Stimulated activated CD8-positive, alpha-beta memory T cell treated with anti-CD3 and anti-CD28 coated beads, Interleukin-4, amount 100 ng/mL, for 4 hours (primary cell): ENCODE data around the gene GAD1.

Experiments used
- DNase-seq, 2 donors: peaks; one replicate each; pipeline ENCODE4 v3.0.0-alpha.2; 2020; ENCODE audit warnings: low read depth in 2 of 2, low spot score in 1 of 2

The GAD1 gene

DNA sequence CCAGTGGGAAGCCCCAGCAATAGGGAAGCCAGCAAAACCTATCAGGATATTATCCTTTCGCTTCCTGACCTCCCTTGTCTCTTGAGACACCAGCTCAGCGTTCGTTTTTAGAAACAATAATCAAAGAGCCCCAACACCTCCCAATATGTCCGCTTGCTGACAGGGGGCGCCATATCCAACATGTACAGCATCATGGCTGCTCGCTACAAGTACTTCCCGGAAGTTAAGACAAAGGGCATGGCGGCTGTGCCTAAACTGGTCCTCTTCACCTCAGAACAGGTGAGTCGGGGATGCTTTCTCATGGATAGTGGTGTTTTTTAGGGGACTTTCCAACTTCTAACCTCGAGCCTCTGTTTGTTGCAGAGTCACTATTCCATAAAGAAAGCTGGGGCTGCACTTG lies 28.7 kb downstream of the GAD1 start:
- no peak for DNase-seq

DNA sequence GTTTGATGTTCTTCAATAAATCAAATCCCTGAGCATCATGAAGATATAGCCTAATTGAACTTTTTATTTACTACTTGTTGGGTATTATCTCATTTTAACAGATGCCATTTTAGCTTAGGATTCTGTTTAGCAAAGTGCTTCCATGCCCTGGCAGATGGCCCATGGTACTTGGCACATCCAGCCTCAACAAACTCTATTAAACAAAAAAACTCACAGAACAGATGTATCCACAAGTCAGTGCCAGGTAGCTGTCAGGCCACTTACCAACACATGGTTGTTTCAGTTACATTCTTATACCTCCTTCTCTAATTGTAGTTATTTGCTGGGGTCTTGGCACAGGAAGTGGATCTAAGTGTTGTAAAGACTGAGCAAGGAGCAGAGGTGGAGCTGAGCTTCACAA lies 29.6 kb downstream of the GAD1 start:
- DNase-seq, result no peak

DNA sequence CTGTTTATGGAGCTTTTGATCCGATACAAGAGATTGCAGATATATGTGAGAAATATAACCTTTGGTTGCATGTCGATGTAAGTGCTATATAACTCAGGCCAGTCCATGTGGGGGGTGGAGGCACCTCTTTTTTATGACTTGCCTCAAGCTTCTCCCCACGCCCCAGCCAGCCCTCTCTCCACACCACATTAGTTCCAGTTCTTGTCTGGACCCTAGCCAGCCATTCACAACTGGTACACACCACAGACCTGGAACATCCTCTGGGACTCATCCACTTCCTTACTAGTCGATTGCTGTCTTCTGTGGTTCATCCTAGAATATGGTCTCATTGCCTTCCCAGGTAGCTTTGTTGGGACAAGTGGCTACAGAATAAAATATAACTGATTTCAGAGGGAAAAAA lies 31.0 kb downstream of the GAD1 start:
- DNase-seq, result no peak

DNA sequence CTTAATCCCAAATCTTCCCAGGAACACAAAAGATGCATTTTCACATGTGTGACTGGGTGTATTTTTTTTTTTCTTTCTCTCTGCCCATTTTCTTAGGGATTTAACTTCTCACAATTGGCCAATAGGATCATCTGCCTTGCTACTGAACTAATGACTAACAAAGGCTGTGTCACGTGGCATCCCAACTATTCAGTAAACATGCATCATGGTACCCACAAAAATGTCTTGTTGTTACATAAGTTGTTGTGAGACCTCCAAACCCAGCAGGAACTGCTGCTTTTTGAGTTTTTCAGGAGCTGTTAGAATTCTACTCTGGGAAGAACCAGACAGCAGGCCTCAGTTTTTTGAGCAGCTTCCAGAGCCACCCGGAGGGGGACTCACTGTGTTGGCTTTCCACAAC lies 31.9 kb downstream of the GAD1 start:
- DNase-seq, result no peak

DNA sequence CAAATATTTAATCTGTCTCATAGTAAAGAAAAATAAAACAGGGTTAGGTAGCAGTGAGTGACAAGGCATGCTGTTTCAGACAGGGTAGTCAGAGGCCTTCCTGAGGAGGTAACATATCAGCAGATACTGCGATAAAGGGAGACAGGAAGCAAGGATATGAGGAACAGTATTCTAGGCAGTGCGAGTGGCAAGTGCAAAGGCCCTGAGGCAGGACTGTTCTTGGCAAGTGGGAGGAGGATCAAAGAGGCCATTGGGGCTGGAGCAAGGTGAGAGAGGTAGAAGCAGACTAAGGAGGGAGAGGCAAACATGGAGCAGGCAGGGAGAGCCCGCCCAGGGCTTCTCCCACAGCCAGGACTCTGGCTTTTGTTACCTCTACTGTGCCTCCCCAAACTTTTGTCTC lies 33.6 kb downstream of the GAD1 start:
- DNase-seq, result no peak

DNA sequence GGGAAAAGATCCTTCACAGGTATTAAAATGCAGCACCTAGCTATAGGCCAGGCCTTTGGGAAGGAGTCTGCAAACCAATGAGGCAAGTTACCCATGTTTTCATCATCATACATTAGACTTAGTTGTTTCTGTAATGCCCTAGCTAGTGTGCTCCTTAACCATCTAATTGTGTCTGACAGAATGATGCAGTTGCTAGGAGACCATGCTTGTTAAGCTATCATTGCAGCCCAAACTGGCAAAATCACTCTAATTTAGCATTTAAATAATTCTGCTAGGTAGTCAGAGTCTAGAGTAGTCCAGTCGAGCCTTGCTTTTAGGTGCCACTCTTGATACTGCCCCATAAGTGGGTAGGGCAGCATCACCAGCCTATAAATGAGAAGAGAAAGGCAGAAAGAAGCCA lies 34.9 kb downstream of the GAD1 start:
- DNase-seq, result no peak

DNA sequence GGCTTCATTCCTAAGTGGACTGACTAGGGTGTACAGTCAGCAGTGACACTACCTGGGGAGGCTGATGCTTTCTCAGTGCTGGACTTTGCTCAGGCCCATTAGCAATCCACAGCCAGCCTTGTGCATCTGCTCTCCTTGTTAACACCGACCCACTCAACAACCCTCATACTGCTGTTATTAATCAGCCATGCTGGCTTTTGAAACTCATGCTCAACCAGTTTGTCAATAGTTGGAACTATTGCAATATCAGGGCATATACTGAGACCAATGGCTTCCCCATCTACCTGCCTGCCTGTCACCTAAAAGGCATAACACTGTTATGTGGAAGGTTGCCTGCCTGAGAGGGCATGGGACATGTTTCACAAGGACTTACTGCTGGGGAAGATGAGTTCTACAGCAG lies 39.4 kb downstream of the GAD1 start:
- DNase-seq, result no peak

DNA sequence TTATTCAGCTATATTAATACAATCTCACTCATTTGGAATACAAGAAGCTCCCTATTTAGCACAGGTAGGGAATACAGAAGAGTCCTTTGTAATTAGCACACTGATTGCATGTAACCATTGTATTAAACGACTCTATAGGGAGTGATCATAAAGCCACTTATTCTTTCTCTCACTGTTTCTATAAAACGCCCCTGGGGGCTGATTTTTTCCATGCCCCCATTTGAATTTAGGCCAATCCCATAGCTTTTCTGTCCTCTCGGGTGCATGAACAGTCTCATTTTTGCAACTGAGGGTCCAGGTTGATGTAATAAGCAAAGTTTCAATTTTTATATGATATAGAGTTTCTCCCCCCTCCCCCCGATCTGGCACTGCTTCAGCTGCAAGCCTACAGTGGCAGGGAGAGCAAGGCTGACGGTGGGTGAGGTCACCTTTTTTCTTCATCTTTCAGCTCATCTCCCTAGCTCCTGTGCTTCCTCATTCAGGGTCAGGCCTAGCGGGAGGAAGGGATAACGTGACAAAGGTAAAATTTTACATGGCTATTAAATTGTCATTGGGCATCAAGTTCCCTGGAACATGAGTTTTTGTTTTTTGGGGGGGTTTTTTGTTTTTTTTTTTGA lies 45.7 kb downstream of the GAD1 start:
- DNase-seq, result no peak

DNA sequence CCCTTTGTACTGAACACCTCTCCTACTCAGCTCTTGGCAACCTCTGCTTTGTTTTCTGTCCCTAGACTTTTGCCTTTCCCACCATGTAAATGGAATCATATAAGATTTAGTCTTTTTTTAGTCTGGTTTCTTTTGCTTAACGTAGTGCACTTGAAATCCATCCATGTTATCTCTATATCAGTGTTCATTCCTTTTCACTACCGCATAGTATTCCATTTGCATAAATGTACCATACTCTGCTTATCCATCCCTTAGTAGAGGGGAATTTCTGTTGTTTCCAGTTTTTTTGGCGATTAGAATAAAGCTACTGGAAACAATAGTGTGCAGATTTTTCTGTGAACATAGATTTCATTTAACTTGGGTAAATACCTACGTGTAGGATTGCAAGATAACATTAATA lies 46.4 kb downstream of the GAD1 start:
- DNase-seq, result no peak

DNA sequence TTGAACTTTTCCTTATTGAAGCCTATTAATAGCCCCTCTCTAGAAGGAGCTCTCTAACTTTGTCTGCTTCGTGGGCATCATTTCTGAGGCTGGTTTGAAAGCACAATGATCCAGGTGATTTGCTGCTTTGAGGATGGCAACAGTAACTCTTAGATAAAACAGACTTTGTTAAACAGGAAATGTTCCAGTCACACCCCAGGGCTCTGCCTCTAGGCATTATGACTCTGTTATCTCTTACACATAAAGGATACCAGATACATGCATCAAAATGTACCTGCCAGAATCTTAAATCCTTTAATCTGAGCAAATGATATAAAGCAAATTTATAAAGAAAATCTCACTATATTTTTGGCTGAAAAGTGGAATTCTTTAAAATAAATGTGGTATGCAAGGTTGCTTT lies 52.3 kb downstream of the GAD1 start:
- no peak for DNase-seq

DNA sequence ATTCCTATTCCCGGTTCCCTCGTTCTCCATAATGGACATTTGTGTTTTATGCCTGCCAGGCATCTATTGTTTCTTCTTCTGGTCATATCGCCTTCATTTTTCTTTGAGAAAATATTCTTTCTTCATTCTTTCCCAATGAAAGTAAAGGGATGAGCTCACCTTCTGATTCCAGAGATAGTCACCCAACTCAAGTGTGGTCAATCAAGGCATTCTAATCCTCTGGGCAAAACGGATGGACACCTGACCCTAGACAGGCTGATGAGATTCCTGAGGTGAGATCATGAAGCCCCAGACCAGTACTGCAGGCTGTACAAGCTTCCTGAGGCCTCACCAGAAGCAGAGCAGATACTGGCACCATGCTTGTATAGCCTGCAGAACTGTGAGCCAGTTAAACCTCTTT lies 52.8 kb downstream of the GAD1 start:
- DNase-seq, result no peak

DNA sequence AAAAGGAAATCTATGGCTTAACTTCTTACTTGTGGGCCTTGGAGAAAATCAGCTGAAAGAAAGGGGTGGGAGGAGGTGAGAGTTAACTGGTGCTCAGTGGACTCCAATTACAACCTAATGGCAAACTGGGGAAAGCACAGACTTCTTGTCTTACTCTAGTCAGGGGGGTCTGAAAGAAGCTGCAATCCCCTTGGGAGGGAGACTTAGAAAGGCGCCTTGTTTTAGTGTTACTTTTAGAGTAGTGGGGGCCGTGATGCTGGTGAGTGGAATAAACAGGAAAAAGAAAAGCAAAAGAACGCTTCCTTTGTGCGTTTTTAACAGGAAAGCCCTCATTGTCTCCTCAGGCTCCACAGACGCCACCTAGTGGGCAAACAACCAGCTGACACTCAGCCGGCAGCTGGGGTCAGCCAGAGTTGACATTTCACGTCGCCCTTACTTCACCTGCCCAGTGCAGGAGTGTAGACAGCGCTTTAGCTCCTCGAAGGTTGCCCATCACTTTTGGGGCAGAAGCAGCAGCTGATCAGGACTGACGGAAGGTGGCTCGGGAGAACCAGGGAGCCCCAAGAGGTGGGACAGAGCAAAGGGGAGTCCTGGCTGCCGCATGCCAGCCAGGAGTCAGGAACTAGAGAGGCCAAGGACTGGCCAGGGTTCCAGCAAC lies 56.5 kb downstream of the GAD1 start:
- DNase-seq, result peak; percentile 38 to 67

DNA sequence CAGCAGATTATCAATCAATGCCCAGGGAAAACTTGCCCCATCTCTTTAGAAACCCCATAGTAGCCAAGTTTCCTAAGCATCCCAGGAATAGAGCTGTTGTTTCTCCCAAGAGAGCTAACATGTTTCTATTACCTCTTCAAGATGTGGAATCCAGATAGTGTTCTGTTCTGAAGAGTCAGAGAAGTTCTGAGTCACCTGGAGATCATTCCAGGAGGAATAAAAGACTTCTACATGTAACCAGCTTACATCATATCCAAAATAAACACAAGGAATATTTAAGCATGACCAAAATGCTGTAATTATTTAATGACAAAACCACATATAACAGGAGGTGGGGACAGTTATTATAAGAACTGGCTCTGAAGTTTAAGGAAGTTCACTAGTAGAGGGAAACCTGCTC lies 61.4 kb downstream of the GAD1 start:
- no peak for DNase-seq

DNA sequence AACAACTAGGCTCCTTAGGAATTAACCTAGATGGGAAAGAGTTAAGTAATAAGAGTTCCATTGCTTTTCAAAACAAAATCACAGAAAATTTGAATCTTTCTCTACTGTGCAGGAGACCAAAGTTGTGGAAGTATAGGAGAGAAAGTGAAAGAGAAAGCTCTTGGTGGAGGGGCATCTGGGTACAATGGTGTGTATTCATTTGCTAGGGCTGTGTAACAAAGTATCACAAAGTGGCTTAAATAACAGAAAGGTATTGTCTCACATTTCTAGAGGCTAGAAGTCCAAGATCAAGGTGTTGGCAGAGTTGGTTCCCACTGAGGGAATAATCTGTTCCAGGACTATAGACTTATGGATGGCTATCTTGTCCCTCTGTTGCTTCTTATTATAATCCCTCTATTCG lies 61.8 kb downstream of the GAD1 start:
- no peak for DNase-seq

DNA sequence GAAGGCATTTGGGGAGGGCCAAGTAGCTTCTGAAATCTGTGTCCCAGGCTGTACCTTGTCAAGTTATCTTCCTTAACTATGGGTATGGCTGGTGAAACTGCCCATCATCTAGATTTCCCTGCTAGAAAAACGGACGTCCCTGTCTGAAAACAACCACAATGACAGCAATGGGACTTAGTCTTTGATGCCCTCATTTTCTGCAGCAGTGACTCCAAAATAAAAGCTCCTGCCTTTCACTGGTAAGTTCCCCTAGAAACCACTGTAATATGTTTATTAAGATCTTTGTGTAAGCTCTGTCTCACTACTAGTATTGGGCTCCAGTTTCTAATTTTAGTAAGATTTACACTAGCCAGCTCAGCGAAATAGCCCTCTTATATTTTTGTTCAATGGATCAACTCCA lies 65.2 kb downstream of the GAD1 start:
- DNase-seq, result no peak

DNA sequence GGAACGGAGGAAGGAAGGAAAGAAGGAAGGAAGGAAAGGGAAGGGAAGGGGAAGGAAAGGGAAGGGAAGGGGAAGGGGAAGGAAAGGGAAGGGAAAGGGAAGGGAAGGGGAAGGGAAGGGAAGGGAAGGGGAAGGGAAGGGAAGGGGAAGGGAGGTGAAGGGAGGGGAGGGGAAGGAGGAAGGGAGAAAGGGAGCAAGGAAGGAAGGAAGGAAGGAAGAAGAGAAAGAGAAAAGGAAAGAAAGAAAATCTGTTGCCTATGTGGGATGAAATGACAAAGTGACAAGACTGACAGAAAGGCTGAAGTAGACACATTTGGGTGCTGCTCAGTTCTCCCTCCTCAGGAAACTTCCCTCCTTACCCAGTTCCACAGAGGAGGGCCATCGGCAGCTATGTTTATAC lies 66.1 kb downstream of the GAD1 start:
- DNase-seq, result no peak

DNA sequence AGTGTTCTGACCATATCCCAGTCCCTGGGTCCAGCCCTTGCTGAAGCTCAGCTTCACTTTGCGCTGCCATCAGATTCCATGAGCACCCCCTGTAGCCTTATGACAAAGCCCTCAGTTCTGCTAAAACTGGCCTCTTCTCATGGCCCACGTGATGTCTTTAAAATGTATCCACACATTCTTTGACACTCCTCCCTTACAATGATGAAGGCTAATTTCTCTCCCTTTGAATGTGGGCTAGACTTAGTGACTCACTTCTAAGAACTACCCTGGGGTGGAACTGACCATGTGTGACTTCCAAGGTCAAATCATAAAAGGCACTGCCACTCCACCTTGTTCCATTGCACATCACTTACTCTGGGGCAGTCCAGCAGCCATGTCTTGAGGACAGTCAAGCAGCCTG lies 67.0 kb downstream of the GAD1 start:
- DNase-seq, result no peak

DNA sequence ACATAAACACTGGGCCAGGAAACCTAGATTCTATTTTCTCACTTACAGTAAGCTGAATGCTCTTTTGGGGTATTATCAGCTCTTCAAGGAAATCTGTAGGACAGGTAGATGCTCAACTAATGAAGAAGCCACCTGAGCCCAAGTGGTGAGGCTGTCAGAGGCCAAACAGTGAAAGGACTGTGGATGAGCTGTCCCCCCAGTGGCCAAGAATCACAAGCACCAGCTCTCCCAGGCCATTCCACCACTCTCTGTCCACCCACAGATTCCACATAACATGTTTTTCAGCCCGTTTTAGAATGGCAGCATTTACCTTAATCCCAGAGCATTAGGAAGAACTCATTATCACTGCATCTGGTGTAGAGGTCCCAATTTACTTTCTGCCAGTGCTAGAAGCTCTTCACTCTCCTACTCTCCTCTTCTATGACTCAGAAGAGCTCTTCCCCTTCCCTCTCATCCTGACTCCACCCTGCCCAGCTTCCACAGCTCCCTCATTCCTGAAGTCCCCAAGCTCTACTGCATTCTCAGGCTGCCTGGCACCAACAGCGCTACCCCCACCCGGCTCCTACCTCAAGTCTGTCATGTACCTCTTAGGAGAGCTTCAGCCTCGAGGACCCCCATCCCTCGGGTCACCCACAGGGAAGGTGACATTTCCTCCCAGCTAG lies 68.6 kb downstream of the GAD1 start:
- no peak for DNase-seq

DNA sequence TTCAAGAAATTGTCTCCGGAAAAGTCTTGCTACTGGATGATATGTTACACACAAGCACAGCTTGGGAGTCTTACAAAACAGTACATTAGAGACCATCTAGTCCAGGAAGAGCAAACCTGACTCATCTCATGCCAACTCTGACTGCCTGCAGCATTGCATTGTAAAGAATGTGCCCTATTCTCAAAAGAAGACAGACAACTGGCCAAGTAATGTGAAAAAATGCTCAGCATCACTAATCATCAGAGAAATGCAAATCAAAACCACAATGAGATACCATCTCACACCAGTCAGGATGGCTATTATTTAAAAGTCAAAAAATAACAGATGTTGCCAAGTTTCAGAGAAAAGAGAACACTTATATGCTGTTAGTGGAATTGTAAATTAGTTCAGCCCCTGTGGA lies 69.7 kb downstream of the GAD1 start:
- no peak for DNase-seq

DNA sequence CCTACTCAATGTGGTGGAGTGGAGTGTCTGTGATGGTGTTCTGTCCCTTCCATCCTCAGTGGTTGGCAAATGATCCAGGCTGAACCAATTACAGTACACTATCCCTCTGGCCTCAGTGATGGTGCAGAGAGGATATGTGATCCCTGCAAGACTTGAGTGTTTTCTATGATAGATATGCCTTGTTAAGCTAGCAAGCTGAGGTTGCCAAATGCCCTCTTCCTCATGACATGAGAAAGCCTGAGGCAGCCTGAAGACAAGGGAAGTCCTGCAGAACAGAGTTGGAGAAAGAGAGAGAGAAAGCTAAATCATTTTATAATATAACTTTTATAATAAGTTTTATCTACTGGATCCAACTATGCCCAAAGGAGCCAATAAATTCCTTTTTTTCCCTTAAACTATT lies 70.8 kb downstream of the GAD1 start:
- DNase-seq, result no peak

DNA sequence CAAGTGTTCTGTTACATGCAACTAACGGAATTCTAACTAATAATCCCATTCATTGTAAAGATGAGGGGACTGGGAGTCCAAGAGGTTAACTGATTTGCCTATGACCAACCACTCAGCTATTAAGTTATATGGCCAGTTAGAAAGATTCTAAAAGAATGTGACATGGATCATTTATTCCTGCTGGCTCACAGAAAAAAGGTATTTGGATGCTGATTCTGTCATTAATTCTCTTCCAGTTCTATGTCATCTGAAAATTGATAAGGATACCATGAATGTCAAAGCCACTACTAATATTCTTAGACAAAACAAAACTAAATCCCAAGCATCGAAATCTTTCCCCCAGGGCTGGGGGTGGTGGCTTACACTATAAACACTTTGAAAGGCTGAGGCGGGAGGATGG lies 71.2 kb downstream of the GAD1 start:
- DNase-seq, result no peak

DNA sequence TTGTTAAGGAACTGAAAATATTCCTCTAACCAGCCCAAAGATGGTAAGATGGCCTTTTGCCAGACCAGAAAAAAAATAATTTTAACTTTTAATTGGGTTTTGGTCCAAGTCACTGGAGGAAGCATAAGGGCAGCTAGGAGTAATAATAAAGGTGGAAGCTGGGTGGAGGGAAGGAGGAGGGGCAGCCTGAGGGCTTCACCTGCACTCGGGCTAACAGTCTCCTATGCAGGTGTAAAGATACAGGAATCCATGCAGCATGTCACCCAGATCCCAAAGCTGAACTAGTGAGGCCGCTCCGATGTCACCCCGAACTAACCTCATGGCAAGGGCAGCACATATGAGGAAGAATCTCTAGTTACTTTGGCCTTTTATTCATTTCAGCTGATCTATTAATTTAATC lies 75.2 kb downstream of the GAD1 start:
- DNase-seq, result no peak

DNA sequence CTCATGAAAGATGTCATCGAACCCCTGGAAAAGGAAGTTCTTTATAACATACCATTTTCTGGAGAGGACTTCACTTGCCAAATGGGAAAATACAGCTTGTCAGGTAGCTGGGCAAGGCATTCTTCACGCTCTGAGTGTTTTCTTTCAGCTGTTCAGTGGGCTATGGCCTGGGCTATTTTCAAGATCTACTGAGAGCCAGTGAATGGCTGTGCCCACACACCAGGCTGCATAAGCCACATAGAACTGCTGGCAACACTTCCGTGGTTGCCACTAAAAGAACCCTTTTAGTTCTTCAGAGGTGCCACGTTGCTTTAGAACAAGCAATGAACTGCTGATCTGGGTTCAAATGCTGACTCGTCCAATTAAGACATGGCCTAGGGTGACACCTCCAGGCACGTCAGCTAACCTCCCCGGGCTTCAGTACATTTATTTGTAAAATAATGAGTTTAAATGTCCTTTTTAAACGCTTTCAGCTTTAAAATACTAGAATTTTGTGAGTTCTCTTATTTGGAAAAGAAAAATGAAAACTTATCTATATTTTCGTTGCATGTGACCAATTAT lies 75.8 kb downstream of the GAD1 start:
- DNase-seq, result no peak
